OCI-LY7 (cell line): ENCODE results near the gene GNB1.

ENCODE experiments used
- CTCF ChIP-seq: fragments of 200-600 bp; sonication (generic); conservative IDR thresholded peaks from 2 replicates; pipeline ENCODE4 v1.5.1; 2014; ENCODE audit warnings: mild to moderate bottlenecking, antibody characterized with exemption, low read length, moderate library complexity, mixed read lengths
- EZH2phosphoT487 ChIP-seq: fragments of 200-600 bp; sonication (generic); IDR thresholded peaks from 2 replicates; pipeline ENCODE4 v1.6.1; 2018; ENCODE audit warnings: low read depth, borderline replicate concordance, mild to moderate bottlenecking, mixed run types, antibody characterized with exemption, low read length, moderate library complexity, mixed read lengths

DNA sequence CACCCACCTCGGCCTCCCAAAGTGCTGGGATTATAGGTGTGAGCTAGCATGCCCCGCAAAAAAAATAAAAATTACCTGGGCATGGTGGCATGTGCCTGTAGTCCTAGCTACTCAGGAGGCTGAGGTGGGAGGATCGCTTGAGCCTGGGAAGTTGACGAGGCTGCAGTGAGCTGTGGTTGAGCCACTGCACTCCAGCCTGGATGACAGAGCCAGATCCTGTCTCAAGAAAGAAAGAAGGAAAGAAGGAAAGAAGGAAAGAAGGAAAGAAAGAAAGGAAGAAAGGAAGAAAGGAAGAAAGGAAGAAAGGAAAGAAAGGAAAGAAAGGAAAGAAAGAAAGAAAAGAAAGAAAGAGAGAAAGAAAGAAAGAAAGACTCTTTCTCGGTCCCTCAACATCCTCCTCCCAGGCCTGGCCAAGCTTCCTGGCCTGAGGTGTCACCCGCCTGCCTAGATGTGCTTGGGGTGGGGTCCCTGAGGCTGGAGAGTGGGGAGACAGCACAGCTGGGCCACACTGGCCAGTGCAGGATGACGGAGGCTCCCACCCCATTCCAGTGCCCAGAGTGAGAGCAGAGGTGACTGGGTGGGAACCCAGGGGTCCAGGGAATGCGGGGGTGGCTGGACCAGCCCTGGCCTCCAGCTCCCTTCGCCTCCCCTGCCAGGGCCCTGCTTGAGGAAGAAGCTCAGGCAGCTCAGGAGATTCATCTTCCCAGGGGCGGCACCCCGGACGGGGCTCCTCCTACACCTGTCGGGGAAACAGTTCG, 10.2 kb upstream of the GNB1 start:
- no peak for TF ChIP-seq CTCF
- no peak for TF ChIP-seq EZH2phosphoT487
